Neuronal stem cell (in vitro differentiated cells): Measurements from ENCODE around the gene C19orf81.
A peak's percentile ranks its signal among the peaks of the same experiment; 100 is the strongest.

Source experiments
- DNase-seq: peaks from one replicate; pipeline ENCODE4 v3.0.0-alpha.2; 2013; ENCODE audit warnings: low spot score
- H2AFZ ChIP-seq: one replicate; pipeline ENCODE4 v1.6.1; 2013; ENCODE audit warnings: mild to moderate bottlenecking, low read length, inconsistent platforms
- H2AK5ac ChIP-seq: 2 replicates; pipeline ENCODE4 v1.6.1; 2013; ENCODE audit warnings: low read depth, mild to moderate bottlenecking, inconsistent platforms, low read length, moderate library complexity, mixed read lengths
- H2BK120ac ChIP-seq: 2 replicates; pipeline ENCODE4 v1.6.1; 2013; ENCODE audit warnings: low read depth, mild to moderate bottlenecking, inconsistent platforms, low read length, moderate library complexity, mixed read lengths
- H2BK12ac ChIP-seq: one replicate; pipeline ENCODE4 v1.6.1; 2013; ENCODE audit warnings: low read length, inconsistent platforms
- H2BK15ac ChIP-seq: 2 replicates; pipeline ENCODE4 v1.6.1; 2013; ENCODE audit warnings: mild to moderate bottlenecking, low read length, inconsistent platforms, mixed read lengths
- H2BK5ac ChIP-seq: one replicate; pipeline ENCODE4 v1.6.1; 2013; ENCODE audit warnings: inconsistent platforms, mild to moderate bottlenecking, low read length, moderate library complexity
- H3K14ac ChIP-seq: one replicate; pipeline ENCODE4 v1.6.1; 2013; ENCODE audit warnings: low read length, inconsistent platforms
- H3K18ac ChIP-seq: 2 replicates; pipeline ENCODE4 v1.6.1; 2013; ENCODE audit warnings: low read length, inconsistent platforms
- H3K23ac ChIP-seq: 2 replicates; pipeline ENCODE4 v1.6.1; 2013; ENCODE audit warnings: low read depth, mild to moderate bottlenecking, mixed read lengths, low read length, inconsistent platforms; ENCODE audit not compliant: poor library complexity
- H3K27ac ChIP-seq: replicated peaks from 3 replicates; pipeline ENCODE4 v1.5.1; 2013; ENCODE audit warnings: low read length, inconsistent platforms
- H3K27me3 ChIP-seq, 3 experiments: 2 replicates each; pipeline ENCODE4 v1.6.1; 2013; ENCODE audit warnings: low read length in 3 of 3, mild to moderate bottlenecking in 2 of 3, inconsistent platforms in 1 of 3, low read depth in 1 of 3, mixed read lengths in 1 of 3, moderate library complexity in 1 of 3; ENCODE audit not compliant: control insufficient read depth in 3 of 3, insufficient read depth in 3 of 3
- H3K36me3 ChIP-seq, 2 donors: replicated peaks in 1 of 2; 2 replicates each; pipeline ENCODE4 v1.6.1; 2013; ENCODE audit warnings: low read length in 2 of 2; ENCODE audit not compliant: control insufficient read depth in 2 of 2, insufficient read depth in 2 of 2
- H3K4ac ChIP-seq: 2 replicates; pipeline ENCODE4 v1.6.1; 2013; ENCODE audit warnings: inconsistent platforms, mild to moderate bottlenecking, low read length, moderate library complexity
- H3K4me1 ChIP-seq, 2 donors: 1 replicate in 1 of 2; 2 replicates in 1 of 2; pipeline ENCODE4 v1.6.1; 2013; ENCODE audit warnings: low read length in 2 of 2, low read depth in 1 of 2; ENCODE audit not compliant: control insufficient read depth in 2 of 2, insufficient read depth in 1 of 2
- H3K4me2 ChIP-seq: one replicate; pipeline ENCODE4 v1.6.1; 2013; ENCODE audit warnings: mild to moderate bottlenecking, low read length, inconsistent platforms; ENCODE audit not compliant: insufficient read depth, poor library complexity, severe bottlenecking
- H3K4me3 ChIP-seq, 2 donors: 2 replicates each; pipeline ENCODE4 v1.5.1; 2013; ENCODE audit warnings: low read length in 2 of 2, mild to moderate bottlenecking in 2 of 2, inconsistent platforms in 1 of 2, moderate library complexity in 1 of 2
- H3K79me1 ChIP-seq: one replicate; pipeline ENCODE4 v1.6.1; 2013; ENCODE audit warnings: low read depth, mild to moderate bottlenecking, inconsistent platforms, low read length, moderate library complexity
- H3K9ac ChIP-seq: one replicate; pipeline ENCODE4 v1.6.1; 2013; ENCODE audit warnings: mild to moderate bottlenecking, low read depth, low read length, inconsistent platforms; ENCODE audit not compliant: poor library complexity
- H3K9me3 ChIP-seq, 2 donors: replicated peaks in 1 of 2; 2 replicates each; pipeline versions ENCODE3 to v1.6.1; 2013; ENCODE audit warnings: low read length in 2 of 2, mild to moderate bottlenecking in 2 of 2, inconsistent platforms in 1 of 2, low read depth in 1 of 2, mixed read lengths in 1 of 2, moderate library complexity in 1 of 2; ENCODE audit not compliant: control insufficient read depth in 2 of 2, insufficient read depth in 1 of 2
- H4K8ac ChIP-seq: one replicate; pipeline ENCODE4 v1.6.1; 2013; ENCODE audit warnings: low read depth, mild to moderate bottlenecking, inconsistent platforms, low read length, moderate library complexity
- H4K91ac ChIP-seq: one replicate; pipeline ENCODE4 v1.6.1; 2013; ENCODE audit warnings: low read length, low read depth, mild to moderate bottlenecking, inconsistent platforms; ENCODE audit not compliant: poor library complexity
- WGBS, 2 donors: extraction: QIAGEN DNeasy Blood & Tissue Kit; methylation state at CpG; one replicate each; pipeline ENCODE4 v1.1.7; 2013; ENCODE audit warnings: missing lambda C conversion rate in 2 of 2, mixed read lengths in 1 of 2; ENCODE audit not compliant: insufficient read length in 2 of 2, insufficient replicate concordance in 1 of 2; ENCODE audit errors: extremely low coverage in 2 of 2; 5-methylcytosine and 5-hydroxymethylcytosine counted together

The C19orf81 gene

GRCh38 chr19:50638600-50638999, 10.6 kb upstream of the C19orf81 start:
- H3K9me3 ChIP-seq = peaks cover 8 to 12% of the 10 kb centered on the region in 2 donors

GRCh38 chr19:50639121-50640112, 9.8 kb upstream of the C19orf81 start, which contains the start of gene SYT3:
Gene SYT3 (minus strand): TSS chr19:50639881. CDS start chr19:50637411, 2,470 bp downstream.
- no peaks in the 10 kb centered on the region for H3K36me3 ChIP-seq
- H2BK15ac ChIP-seq = no peak within 1 kb of the TSS
- no peak within 1 kb of the TSS for H4K8ac ChIP-seq
- H2AK5ac ChIP-seq = peak within 1 kb of the TSS; percentile 53
- DNase-seq = peak; percentile 66
- H3K9ac ChIP-seq = peak within 1 kb of the TSS; percentile 75
- H3K14ac ChIP-seq = no peak within 1 kb of the TSS
- no CpG with 5 or more reads among the region's 76 CpGs for WGBS, 2 donors
- H2AFZ ChIP-seq = peak within 1 kb of the TSS; percentile 99
- no peaks in the 10 kb centered on the region for H3K79me1 ChIP-seq
- H3K27me3 ChIP-seq = peaks cover 3 to 32% (median 19%) of the 10 kb centered on the region in 3 experiments
- peak within 1 kb of the TSS; percentile 50 to 91 for H3K4me3 ChIP-seq
- peak within 1 kb of the TSS; percentile 74 for H3K4me2 ChIP-seq
- peak within 1 kb of the TSS; percentile 70 for H3K23ac ChIP-seq
- no peak within 1 kb of the TSS for H2BK5ac ChIP-seq
- H3K4ac ChIP-seq = no peak within 1 kb of the TSS
- H3K27ac ChIP-seq = peak within 1 kb of the TSS; percentile 47
- H3K4me1 ChIP-seq = peaks cover 0 to 5% of the 10 kb centered on the region in 2 donors
- H3K9me3 ChIP-seq = peaks cover 3 to 5% of the 10 kb centered on the region in 2 donors
- no peak within 1 kb of the TSS for H2BK120ac ChIP-seq
- H4K91ac ChIP-seq = no peak within 1 kb of the TSS
- no peak within 1 kb of the TSS for H2BK12ac ChIP-seq
- peak within 1 kb of the TSS; percentile 90 for H3K18ac ChIP-seq

More at GRCh38 chr19:50638600-50638999, 10.6 kb upstream of the C19orf81 start:
- Histone ChIP-seq H2AFZ (peak overlapping the region; percentile 99), H3K4me1 (peaks cover 0 to 5% of the 10 kb centered on the region in 2 donors), H2BK120ac (no peak overlapping the region), H3K4ac (no peak overlapping the region), H3K36me3 (no peaks in the 10 kb centered on the region), H4K8ac (no peak overlapping the region), H3K14ac (no peak overlapping the region), H3K4me2 (peak overlapping the region; percentile 74), H3K79me1 (no peaks in the 10 kb centered on the region), H3K23ac (peak overlapping the region; percentile 70), H2BK5ac (no peak overlapping the region), H3K18ac (peak overlapping the region; percentile 81), H3K9ac (peak overlapping the region; percentile 70), H3K27me3 (peaks cover 0 to 32% (median 11%) of the 10 kb centered on the region in 3 experiments), H2BK15ac (no peak overlapping the region), H2AK5ac (peak overlapping the region; percentile 53), H4K91ac (no peak overlapping the region), H3K27ac (no peak overlapping the region), H2BK12ac (no peak overlapping the region), H3K4me3 (peak overlapping the region in 1 of 2 donors; percentile 70)
- no CpG with 5 or more reads among the region's 10 CpGs for WGBS, 2 donors
- no peak for DNase-seq

- Histone ChIP-seq H3K9me3 (peaks cover 1 to 4% of the 10 kb centered on the region in 2 donors), H3K4me1 (peaks cover 0 to 5% of the 10 kb centered on the region in 2 donors), H3K4me2 (peak overlapping the region; percentile 74), H2BK12ac (no peak overlapping the region), H2BK15ac (no peak overlapping the region), H4K91ac (no peak overlapping the region), H3K23ac (no peak overlapping the region), H3K9ac (no peak overlapping the region), H4K8ac (no peak overlapping the region), H3K18ac (no peak overlapping the region), H2AFZ (peak overlapping the region; percentile 99), H3K4ac (no peak overlapping the region), H2BK5ac (no peak overlapping the region), H3K14ac (no peak overlapping the region), H3K36me3 (no peaks in the 10 kb centered on the region), H2BK120ac (no peak overlapping the region), H3K79me1 (no peaks in the 10 kb centered on the region), H2AK5ac (no peak overlapping the region), H3K27me3 (peaks cover 3 to 36% (median 24%) of the 10 kb centered on the region in 3 experiments), H3K27ac (no peak overlapping the region), H3K4me3 (peak overlapping the region; percentile 50 to 85)
- no peak for DNase-seq
- WGBS, 2 donors = no CpG with 5 or more reads among the region's 2 CpGs
Measured at GRCh38 chr19:50640368-50640767, 8.9 kb upstream of the C19orf81 start.
